Hepatocyte (in vitro differentiated cells): ENCODE measurements around the gene COL5A2. TPM values are rescaled to one million over a fixed set of nuclear protein-coding genes. Genes with fewer than 3 reads are reported as not detected.

ENCODE experiments used
- DNase-seq: peaks from one replicate; pipeline ENCODE4 v3.0.0-alpha.2; 2016; ENCODE audit warnings: low spot score
- H2AFZ ChIP-seq: fragments of 200-600 bp; sonication (generic); 2 replicates; pipeline ENCODE4 v1.6.0; 2016; ENCODE audit warnings: antibody characterized with exemption, mild to moderate bottlenecking
- H3K27ac ChIP-seq: fragments of 200-600 bp; sonication (generic); 2 replicates; pipeline ENCODE4 v1.5.1; 2016; ENCODE audit warnings: mild to moderate bottlenecking
- H3K27me3 ChIP-seq: fragments of 200-600 bp; sonication (generic); 2 replicates; pipeline ENCODE4 v1.6.1; 2016
- H3K36me3 ChIP-seq: fragments of 200-600 bp; sonication (generic); replicated peaks from 2 replicates; pipeline ENCODE4 v1.5.1; 2016; ENCODE audit warnings: low read depth; ENCODE audit not compliant: insufficient read depth
- H3K4me1 ChIP-seq: fragments of 200-600 bp; sonication (generic); 2 replicates; pipeline ENCODE4 v1.5.1; 2016; ENCODE audit warnings: mild to moderate bottlenecking, moderate library complexity; ENCODE audit not compliant: insufficient read depth
- H3K4me2 ChIP-seq: fragments of 200-600 bp; sonication (generic); 2 replicates; pipeline ENCODE4 v1.6.0; 2016
- H3K4me3 ChIP-seq: fragments of 200-600 bp; sonication (generic); 2 replicates; pipeline ENCODE4 v1.5.1; 2016; ENCODE audit warnings: mild to moderate bottlenecking
- H3K79me2 ChIP-seq: fragments of 200-600 bp; sonication (generic); 2 replicates; pipeline ENCODE4 v1.6.0; 2017; ENCODE audit warnings: mild to moderate bottlenecking
- H3K9me2 ChIP-seq: fragments of 200-600 bp; sonication (generic); replicated peaks from 2 replicates; pipeline ENCODE4 v1.6.0; 2017; ENCODE audit warnings: mild to moderate bottlenecking; ENCODE audit not compliant: insufficient read depth
- H3K9me3 ChIP-seq: fragments of 200-600 bp; sonication (generic); 2 replicates; pipeline ENCODE4 v1.5.1; 2016; ENCODE audit warnings: low read depth, mild to moderate bottlenecking
- H4K20me1 ChIP-seq: fragments of 200-600 bp; sonication (generic); 2 replicates; pipeline ENCODE4 v1.6.0; 2016; ENCODE audit warnings: mild to moderate bottlenecking; ENCODE audit not compliant: insufficient read depth, poor library complexity, severe bottlenecking
- EZH2 ChIP-seq: fragments of 200-600 bp; sonication (generic); IDR thresholded peaks from 2 replicates; pipeline ENCODE4 v1.6.1; 2016; ENCODE audit warnings: antibody characterized with exemption, mild to moderate bottlenecking, borderline replicate concordance
- EZH2phosphoT487 ChIP-seq: fragments of 200-600 bp; sonication (generic); IDR thresholded peaks from one replicate; pipeline ENCODE4 v1.6.1; 2018; ENCODE audit warnings: antibody characterized with exemption, mild to moderate bottlenecking, low read depth, moderate library complexity; ENCODE audit not compliant: unreplicated experiment, severe bottlenecking
- WGBS: methylation state at CpG from one replicate; pipeline ENCODE4 v1.1.6; 2016; ENCODE audit warnings: low lambda C conversion rate; ENCODE audit errors: missing lambda C conversion rate; 5-methylcytosine and 5-hydroxymethylcytosine counted together
- polyA plus RNA-seq: library from polyadenylated mRNA; unstranded; fragments of >200 nt; fragmentation: Nextera tagmentation; extraction: Ambion mirVana; gene quantifications from 2 replicates; pipeline ENCODE4 v1.2.1, GENCODE V29; 2016
- total RNA-seq: library from RNA; depleted of rRNA; stranded (reverse); fragments of >200 nt; gene quantifications from 2 replicates; pipeline ENCODE4 v1.2.3, GENCODE V29; 2014
- TF ChIP-seq, protein P1 (sequence below): fragments of 200-600 bp; sonication (generic); IDR thresholded peaks from 2 replicates; pipeline ENCODE4 v1.5.1; 2016; ENCODE audit warnings: antibody characterized with exemption, mild to moderate bottlenecking; ENCODE audit not compliant: poor library complexity

COL5A2 gene
- total and polyA plus RNA-seq, 2 experiments from 2014 or later, result 137 to 406 TPM

DNA sequence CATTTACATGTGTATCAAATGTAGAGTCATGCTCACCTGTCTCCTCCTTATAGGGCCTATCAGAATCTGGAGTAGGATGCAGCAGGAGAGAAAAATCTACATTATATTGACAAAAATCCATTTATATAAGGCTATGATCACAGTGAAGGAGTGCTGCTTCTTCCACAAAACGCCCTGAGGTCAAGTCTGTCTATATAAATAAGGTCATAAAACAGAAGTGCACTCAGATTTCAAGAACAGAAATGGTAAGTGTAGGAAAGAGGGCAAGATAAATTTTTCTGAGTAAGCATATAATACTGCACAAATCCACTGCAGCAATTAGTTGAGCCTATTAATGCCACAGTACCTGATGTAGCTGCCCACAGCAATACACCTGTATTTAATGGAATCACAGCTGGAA is 51.8 kb downstream of the COL5A2 start:
- Histone ChIP-seq H3K9me2 (no peaks in the 10 kb centered on the region), H3K36me3 (no peaks in the 10 kb centered on the region), H4K20me1 (peaks cover 4% of the 10 kb centered on the region), H3K4me2 (no peak overlapping the region), H2AFZ (no peak overlapping the region), H3K4me1 (peaks cover 2% of the 10 kb centered on the region), H3K9me3 (no peaks in the 10 kb centered on the region), H3K27me3 (no peaks in the 10 kb centered on the region), H3K79me2 (peaks cover 88% of the 10 kb centered on the region), H3K4me3 (no peak overlapping the region), H3K27ac (no peak overlapping the region)
- 43% methylated on average over 1 of the region's 1 CpG for WGBS
- TF ChIP-seq, protein P1, sequence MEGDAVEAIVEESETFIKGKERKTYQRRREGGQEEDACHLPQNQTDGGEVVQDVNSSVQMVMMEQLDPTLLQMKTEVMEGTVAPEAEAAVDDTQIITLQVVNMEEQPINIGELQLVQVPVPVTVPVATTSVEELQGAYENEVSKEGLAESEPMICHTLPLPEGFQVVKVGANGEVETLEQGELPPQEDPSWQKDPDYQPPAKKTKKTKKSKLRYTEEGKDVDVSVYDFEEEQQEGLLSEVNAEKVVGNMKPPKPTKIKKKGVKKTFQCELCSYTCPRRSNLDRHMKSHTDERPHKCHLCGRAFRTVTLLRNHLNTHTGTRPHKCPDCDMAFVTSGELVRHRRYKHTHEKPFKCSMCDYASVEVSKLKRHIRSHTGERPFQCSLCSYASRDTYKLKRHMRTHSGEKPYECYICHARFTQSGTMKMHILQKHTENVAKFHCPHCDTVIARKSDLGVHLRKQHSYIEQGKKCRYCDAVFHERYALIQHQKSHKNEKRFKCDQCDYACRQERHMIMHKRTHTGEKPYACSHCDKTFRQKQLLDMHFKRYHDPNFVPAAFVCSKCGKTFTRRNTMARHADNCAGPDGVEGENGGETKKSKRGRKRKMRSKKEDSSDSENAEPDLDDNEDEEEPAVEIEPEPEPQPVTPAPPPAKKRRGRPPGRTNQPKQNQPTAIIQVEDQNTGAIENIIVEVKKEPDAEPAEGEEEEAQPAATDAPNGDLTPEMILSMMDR, result no peak
- no peak for DNase-seq

DNA sequence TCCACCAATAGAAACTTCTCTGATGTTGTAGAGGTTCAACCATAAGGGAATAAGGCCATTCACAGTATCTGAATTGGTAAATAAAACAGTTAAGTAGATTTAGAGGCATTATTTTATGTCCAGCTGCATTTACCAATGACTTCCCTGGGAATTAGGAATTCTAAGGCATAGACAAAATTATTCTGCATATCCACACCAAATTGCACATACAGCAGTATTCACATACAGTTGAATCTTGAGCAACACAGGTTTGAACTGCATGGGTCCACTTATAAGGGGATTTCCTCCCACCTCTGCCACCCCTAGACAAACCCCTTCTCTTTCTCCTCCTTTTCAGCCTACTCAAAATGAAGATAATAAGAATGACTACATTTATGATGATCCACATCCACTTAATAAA is 54.4 kb downstream of the COL5A2 start:
- H3K4me3 ChIP-seq, result no peak overlapping the region
- no peak overlapping the region for H3K27ac ChIP-seq
- H3K4me2 ChIP-seq, result no peak overlapping the region
- peaks cover 4% of the 10 kb centered on the region for H4K20me1 ChIP-seq
- DNase-seq, result no peak
- TF ChIP-seq EZH2, result no peak
- no peak overlapping the region for H2AFZ ChIP-seq
- H3K9me2 ChIP-seq, result no peaks in the 10 kb centered on the region
- H3K36me3 ChIP-seq, result no peaks in the 10 kb centered on the region
- no peaks in the 10 kb centered on the region for H3K27me3 ChIP-seq
- no peaks in the 10 kb centered on the region for H3K9me3 ChIP-seq
- peaks cover 90% of the 10 kb centered on the region for H3K79me2 ChIP-seq
- peaks cover 2% of the 10 kb centered on the region for H3K4me1 ChIP-seq

DNA sequence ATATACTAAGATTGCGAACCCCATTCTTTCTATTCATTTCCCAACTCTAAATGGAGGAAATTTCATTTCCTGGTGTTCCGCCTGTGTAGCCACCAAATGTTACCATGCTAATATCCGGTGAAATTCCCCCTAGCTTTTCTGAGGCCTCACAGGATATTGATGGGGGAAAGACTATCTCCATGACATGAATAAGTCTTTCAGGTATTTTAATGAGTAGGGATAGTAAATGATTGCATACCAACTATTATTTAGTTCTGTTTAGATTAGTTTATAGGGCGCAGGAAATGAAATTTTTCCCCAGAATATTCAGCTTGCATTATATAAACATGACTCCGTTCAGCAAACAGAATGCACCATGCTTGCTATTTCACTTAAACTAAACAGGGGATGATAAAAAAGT is 55.4 kb downstream of the COL5A2 start:
- H3K4me3 ChIP-seq, result no peak overlapping the region
- WGBS, result 85% methylated on average over 5 of the region's 5 CpGs
- H3K27me3 ChIP-seq, result no peaks in the 10 kb centered on the region
- H3K79me2 ChIP-seq, result peaks cover 93% of the 10 kb centered on the region
- no peak overlapping the region for H3K4me2 ChIP-seq
- peaks cover 4% of the 10 kb centered on the region for H4K20me1 ChIP-seq
- DNase-seq, result no peak
- H3K9me2 ChIP-seq, result no peaks in the 10 kb centered on the region
- peaks cover under 1% of the 10 kb centered on the region for H3K4me1 ChIP-seq
- no peaks in the 10 kb centered on the region for H3K9me3 ChIP-seq
- H3K36me3 ChIP-seq, result no peaks in the 10 kb centered on the region
- no peak overlapping the region for H2AFZ ChIP-seq
- TF ChIP-seq, protein P1, result no peak
- no peak for TF ChIP-seq EZH2
- no peak for TF ChIP-seq EZH2phosphoT487
- H3K27ac ChIP-seq, result no peak overlapping the region

DNA sequence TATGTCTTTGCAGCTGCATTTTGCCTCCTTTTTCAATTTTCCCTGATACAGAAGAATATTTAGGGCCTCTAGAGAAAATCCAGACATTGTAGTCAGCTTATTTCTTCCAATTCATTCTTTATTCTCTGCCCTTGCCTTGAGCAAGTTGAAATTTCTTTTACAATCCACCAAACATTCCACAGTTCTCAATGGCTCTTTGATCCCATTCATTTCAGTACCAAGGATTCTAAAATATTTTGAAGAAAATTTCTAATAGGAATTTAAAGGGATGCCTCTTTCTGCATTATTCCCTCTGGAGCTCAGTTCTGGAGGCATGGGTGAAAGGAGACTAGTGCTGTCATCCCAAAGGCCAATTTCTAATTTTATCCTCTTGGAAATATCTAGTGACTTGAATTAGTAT is 61.2 kb downstream of the COL5A2 start:
- H3K4me2 ChIP-seq, result no peak overlapping the region

More for the DNA sequence above, 61.2 kb downstream of the COL5A2 start:
- no peaks in the 10 kb centered on the region for H4K20me1 ChIP-seq
- no peaks in the 10 kb centered on the region for H3K9me3 ChIP-seq
- H3K79me2 ChIP-seq, result peaks cover 94% of the 10 kb centered on the region
- H3K9me2 ChIP-seq, result no peaks in the 10 kb centered on the region
- DNase-seq, result no peak
- H3K4me3 ChIP-seq, result no peak overlapping the region
- peaks cover 3% of the 10 kb centered on the region for H3K4me1 ChIP-seq
- TF ChIP-seq EZH2 (no peak), EZH2phosphoT487 (no peak)
- TF ChIP-seq, protein P1, result no peak
- no peaks in the 10 kb centered on the region for H3K36me3 ChIP-seq
- H3K27ac ChIP-seq, result no peak overlapping the region
- H2AFZ ChIP-seq, result no peak overlapping the region
- no peaks in the 10 kb centered on the region for H3K27me3 ChIP-seq
